ENCODE measurements around the gene METTL2A.
"Not testable (repeated sequence)": the region's sequence is repeated elsewhere in the genome, so short reads cannot be mapped to it uniquely, and the experiment has no call there.

The METTL2A gene

DNA sequence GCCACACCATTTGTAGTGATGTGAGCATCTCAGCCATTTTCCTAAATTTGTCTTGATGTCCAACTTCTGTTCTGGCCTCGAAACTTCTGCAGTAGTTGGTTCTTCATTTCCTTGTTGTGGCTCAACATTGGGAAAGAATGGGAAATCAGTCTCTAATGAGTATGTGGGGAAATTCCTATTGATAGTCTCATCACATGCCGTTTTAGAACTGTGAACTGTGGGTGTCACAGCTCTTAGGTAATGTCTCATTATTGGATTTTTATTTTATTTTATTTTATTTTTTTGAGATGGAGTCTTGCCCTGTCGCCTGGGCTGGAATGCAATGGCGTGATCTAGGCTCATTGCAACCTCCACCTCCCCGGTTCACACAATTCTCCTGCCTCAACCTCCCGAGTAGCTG, 17.5 kb downstream of the METTL2A start:
- H3K9ac ChIP-seq (ENCODE audit: low read depth in 1 of 2, low read length in 2 of 2); H3K4me1 ChIP-seq (ENCODE audit: control insufficient read depth in 1 of 2, insufficient read depth in 2 of 2, low read length in 2 of 2); H3K4me3 ChIP-seq (ENCODE audit: low read depth in 1 of 2, low read length in 2 of 2); H3K27me3 ChIP-seq (ENCODE audit: control insufficient read depth in 1 of 2, insufficient read depth in 2 of 2, low read length in 2 of 2); H3K9me3 ChIP-seq (ENCODE audit: control insufficient read depth in 1 of 2, low read length in 2 of 2); H3K27ac ChIP-seq (ENCODE audit: low read depth, low read length): not testable (repeated sequence)
- peaks cover 4 to 32% of the 10 kb centered on the region in 2 donors for H3K36me3 ChIP-seq (ENCODE audit: control insufficient read depth in 1 of 2, insufficient read depth in 2 of 2, low read length in 2 of 2)

DNA sequence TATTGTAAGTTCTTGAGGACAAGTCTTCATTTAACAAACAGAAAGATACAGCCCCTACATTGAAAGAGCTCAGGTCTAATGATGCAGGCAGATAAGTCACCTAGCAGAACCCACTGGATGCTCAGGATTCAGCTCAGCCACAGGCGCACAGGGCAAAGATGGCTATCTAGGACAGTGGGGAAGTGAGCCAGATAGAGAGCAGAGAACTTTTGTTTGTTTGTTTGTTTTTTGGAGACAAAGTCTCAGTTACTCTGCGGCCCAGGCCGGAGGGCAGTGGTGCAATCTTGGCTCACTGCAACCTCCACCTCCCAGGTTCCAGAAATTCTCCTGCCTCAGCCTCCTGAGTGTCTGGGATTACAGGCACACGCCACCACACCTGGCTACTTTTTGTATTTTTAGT, 20.4 kb downstream of the METTL2A start:
- H3K4me1 ChIP-seq (ENCODE audit: control insufficient read depth in 1 of 2, insufficient read depth in 2 of 2, low read length in 2 of 2): no peaks in the 10 kb centered on the region
- no peaks in the 10 kb centered on the region for H3K9me3 ChIP-seq (ENCODE audit: control insufficient read depth in 1 of 2, low read length in 2 of 2)
- H3K36me3 ChIP-seq (ENCODE audit: control insufficient read depth in 1 of 2, insufficient read depth in 2 of 2, low read length in 2 of 2): peaks cover 4 to 45% of the 10 kb centered on the region in 2 donors
- no peaks in the 10 kb centered on the region for H3K27me3 ChIP-seq (ENCODE audit: control insufficient read depth in 1 of 2, insufficient read depth in 2 of 2, low read length in 2 of 2)
- H3K27ac ChIP-seq (ENCODE audit: low read depth, low read length): no peak overlapping the region
- H3K9ac ChIP-seq (ENCODE audit: low read depth in 1 of 2, low read length in 2 of 2): no peak overlapping the region
- H3K4me3 ChIP-seq (ENCODE audit: low read depth in 1 of 2, low read length in 2 of 2): no peak overlapping the region

DNA sequence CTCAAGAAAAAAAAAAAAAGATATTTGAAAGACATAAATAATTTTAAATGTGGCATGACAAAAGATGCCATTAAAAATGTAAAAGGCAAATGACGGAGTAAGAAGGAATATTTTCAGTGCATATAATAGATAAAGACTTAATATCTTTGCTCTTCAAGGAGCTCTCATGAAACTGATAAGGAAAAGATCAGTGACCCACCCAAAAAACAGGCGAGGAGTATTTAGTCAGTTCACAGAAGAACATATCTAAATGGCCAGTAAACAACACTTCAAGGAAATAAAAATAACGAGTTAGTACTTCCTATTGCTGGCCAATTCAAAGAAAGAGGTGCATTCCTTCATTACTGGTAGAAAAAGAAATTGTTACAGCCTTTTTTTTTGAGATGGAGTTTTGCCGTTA, 22.1 kb downstream of the METTL2A start:
- peaks cover 4 to 38% of the 10 kb centered on the region in 2 donors for H3K36me3 ChIP-seq (ENCODE audit: control insufficient read depth in 1 of 2, insufficient read depth in 2 of 2, low read length in 2 of 2)
- not testable (repeated sequence) for H3K9ac ChIP-seq (ENCODE audit: low read depth in 1 of 2, low read length in 2 of 2); H3K27ac ChIP-seq (ENCODE audit: low read depth, low read length)

DNA sequence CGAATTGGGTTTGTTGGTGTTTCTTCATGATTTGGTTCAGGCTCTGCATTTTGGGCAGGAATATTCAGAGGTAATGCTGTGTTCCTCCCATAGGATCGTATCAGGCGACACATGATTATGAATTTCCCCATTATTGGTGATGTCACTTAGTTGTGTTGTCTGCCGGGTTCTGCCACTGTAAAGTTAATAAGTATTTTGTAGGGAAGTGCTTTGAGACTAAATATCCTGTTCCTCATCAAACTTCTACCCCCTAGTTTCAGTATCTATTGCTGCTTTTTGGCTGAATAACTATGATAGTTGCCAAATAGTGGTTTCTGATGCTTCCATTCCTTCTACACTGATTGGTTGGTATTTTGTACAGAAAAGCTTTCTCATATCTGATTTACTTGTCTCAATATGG, 28.5 kb downstream of the METTL2A start:
- H3K27me3 ChIP-seq (ENCODE audit: control insufficient read depth in 1 of 2, insufficient read depth in 2 of 2, low read length in 2 of 2); H3K9me3 ChIP-seq (ENCODE audit: control insufficient read depth in 1 of 2, low read length in 2 of 2); H3K4me3 ChIP-seq (ENCODE audit: low read depth in 1 of 2, low read length in 2 of 2); H3K9ac ChIP-seq (ENCODE audit: low read depth in 1 of 2, low read length in 2 of 2); H3K27ac ChIP-seq (ENCODE audit: low read depth, low read length); H3K4me1 ChIP-seq (ENCODE audit: control insufficient read depth in 1 of 2, insufficient read depth in 2 of 2, low read length in 2 of 2): not testable (repeated sequence)
- peaks cover 0 to 13% of the 10 kb centered on the region in 2 donors for H3K36me3 ChIP-seq (ENCODE audit: control insufficient read depth in 1 of 2, insufficient read depth in 2 of 2, low read length in 2 of 2)

More for the DNA sequence above, 22.1 kb downstream of the METTL2A start:
- H3K4me1 ChIP-seq (ENCODE audit: control insufficient read depth in 1 of 2, insufficient read depth in 2 of 2, low read length in 2 of 2); H3K9me3 ChIP-seq (ENCODE audit: control insufficient read depth in 1 of 2, low read length in 2 of 2); H3K27me3 ChIP-seq (ENCODE audit: control insufficient read depth in 1 of 2, insufficient read depth in 2 of 2, low read length in 2 of 2); H3K4me3 ChIP-seq (ENCODE audit: low read depth in 1 of 2, low read length in 2 of 2): not testable (repeated sequence)

DNA sequence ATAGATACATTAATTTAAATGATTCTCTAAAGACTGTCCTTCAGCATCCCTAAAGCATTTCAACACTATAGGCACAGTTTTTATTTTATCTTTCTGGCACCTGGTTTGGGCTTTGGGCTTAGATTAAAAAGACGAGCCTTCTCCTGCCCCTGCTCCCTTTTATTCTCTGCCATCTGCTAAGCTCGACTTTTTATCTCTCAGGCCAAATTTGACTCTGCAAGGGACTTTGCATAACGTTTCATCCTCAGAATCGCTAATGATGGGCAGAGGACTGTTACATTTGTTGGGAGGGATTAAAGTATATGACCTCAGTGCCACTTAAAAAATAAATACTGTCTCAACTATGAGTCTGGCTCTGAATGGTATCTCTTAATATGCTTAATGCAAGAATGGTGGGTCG, 29.3 kb downstream of the METTL2A start:
- not testable (repeated sequence) for H3K27ac ChIP-seq (ENCODE audit: low read depth, low read length); H3K27me3 ChIP-seq (ENCODE audit: control insufficient read depth in 1 of 2, insufficient read depth in 2 of 2, low read length in 2 of 2); H3K4me1 ChIP-seq (ENCODE audit: control insufficient read depth in 1 of 2, insufficient read depth in 2 of 2, low read length in 2 of 2); H3K4me3 ChIP-seq (ENCODE audit: low read depth in 1 of 2, low read length in 2 of 2); H3K36me3 ChIP-seq (ENCODE audit: control insufficient read depth in 1 of 2, insufficient read depth in 2 of 2, low read length in 2 of 2); H3K9ac ChIP-seq (ENCODE audit: low read depth in 1 of 2, low read length in 2 of 2); H3K9me3 ChIP-seq (ENCODE audit: control insufficient read depth in 1 of 2, low read length in 2 of 2)

DNA sequence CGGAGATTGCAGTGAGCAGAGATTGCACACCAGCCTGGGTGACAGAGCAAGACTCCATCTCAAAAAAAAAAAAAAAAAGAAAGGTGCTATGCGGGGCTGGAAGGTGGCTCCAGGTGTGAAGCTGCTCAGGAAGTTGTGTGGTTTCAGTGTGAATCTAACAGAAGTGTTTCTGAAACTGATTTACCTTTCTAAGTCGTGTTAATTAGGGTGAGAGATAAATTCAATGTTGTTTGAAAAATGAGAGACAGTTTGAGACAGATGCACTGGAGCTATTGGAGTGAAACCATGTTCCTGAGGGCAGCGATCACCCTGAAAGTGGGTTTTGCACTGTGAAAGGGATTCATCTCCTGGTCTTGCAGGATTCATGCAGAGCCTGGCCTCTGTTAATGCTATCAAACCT, 30.0 kb downstream of the METTL2A start:
- not testable (repeated sequence) for H3K4me3 ChIP-seq (ENCODE audit: low read depth in 1 of 2, low read length in 2 of 2); H3K27me3 ChIP-seq (ENCODE audit: control insufficient read depth in 1 of 2, insufficient read depth in 2 of 2, low read length in 2 of 2); H3K36me3 ChIP-seq (ENCODE audit: control insufficient read depth in 1 of 2, insufficient read depth in 2 of 2, low read length in 2 of 2); H3K4me1 ChIP-seq (ENCODE audit: control insufficient read depth in 1 of 2, insufficient read depth in 2 of 2, low read length in 2 of 2); H3K27ac ChIP-seq (ENCODE audit: low read depth, low read length); H3K9me3 ChIP-seq (ENCODE audit: control insufficient read depth in 1 of 2, low read length in 2 of 2); H3K9ac ChIP-seq (ENCODE audit: low read depth in 1 of 2, low read length in 2 of 2)

DNA sequence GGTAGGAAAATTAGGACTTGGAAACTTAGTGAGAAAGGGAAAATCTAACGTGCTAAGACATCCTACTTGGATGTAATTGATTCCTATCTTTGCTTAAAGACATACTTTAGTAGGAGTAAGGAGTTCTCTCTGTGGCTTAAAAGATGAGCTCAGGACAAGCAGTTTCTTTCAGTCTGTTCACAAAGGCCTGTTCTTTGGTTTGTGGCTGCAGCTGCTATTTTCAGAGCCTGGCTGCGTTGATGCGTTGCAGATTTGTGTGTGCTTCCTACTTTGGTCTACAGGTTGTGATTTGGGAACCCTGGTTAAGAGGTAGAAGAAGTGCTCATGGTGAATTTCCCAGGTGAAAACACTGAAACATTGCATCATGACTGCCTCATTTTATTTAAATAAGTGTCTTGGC, 30.4 kb downstream of the METTL2A start:
- not testable (repeated sequence) for H3K4me3 ChIP-seq (ENCODE audit: low read depth in 1 of 2, low read length in 2 of 2); H3K9me3 ChIP-seq (ENCODE audit: control insufficient read depth in 1 of 2, low read length in 2 of 2); H3K36me3 ChIP-seq (ENCODE audit: control insufficient read depth in 1 of 2, insufficient read depth in 2 of 2, low read length in 2 of 2); H3K27me3 ChIP-seq (ENCODE audit: control insufficient read depth in 1 of 2, insufficient read depth in 2 of 2, low read length in 2 of 2); H3K4me1 ChIP-seq (ENCODE audit: control insufficient read depth in 1 of 2, insufficient read depth in 2 of 2, low read length in 2 of 2); H3K9ac ChIP-seq (ENCODE audit: low read depth in 1 of 2, low read length in 2 of 2); H3K27ac ChIP-seq (ENCODE audit: low read depth, low read length)

DNA sequence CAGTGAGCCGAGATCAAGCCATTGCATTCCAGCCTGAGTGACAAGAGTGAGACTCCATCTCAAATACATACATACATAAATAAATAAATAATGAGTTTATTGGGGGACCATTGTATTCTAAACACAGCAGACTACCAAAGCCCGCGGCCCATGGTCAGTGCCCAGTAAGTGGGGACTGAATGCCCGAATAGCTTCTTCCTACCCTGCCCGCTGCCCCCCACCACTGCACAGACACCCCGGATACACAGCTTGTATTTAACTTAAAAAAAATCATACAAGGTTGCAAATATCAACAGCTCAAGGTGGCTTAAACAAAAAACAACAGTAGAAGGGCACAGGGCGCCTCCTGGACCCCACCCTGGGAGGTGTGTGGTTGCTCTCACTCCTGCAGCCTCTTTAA, 32.3 kb downstream of the METTL2A start:
- H3K9me3 ChIP-seq (ENCODE audit: control insufficient read depth in 1 of 2, low read length in 2 of 2): no peaks in the 10 kb centered on the region
- no peaks in the 10 kb centered on the region for H3K27me3 ChIP-seq (ENCODE audit: control insufficient read depth in 1 of 2, insufficient read depth in 2 of 2, low read length in 2 of 2)
- H3K36me3 ChIP-seq (ENCODE audit: control insufficient read depth in 1 of 2, insufficient read depth in 2 of 2, low read length in 2 of 2): no peaks in the 10 kb centered on the region
- H3K27ac ChIP-seq (ENCODE audit: low read depth, low read length): no peak overlapping the region
- no peaks in the 10 kb centered on the region for H3K4me1 ChIP-seq (ENCODE audit: control insufficient read depth in 1 of 2, insufficient read depth in 2 of 2, low read length in 2 of 2)
- no peak overlapping the region for H3K4me3 ChIP-seq (ENCODE audit: low read depth in 1 of 2, low read length in 2 of 2)
- no peak overlapping the region for H3K9ac ChIP-seq (ENCODE audit: low read depth in 1 of 2, low read length in 2 of 2)

DNA sequence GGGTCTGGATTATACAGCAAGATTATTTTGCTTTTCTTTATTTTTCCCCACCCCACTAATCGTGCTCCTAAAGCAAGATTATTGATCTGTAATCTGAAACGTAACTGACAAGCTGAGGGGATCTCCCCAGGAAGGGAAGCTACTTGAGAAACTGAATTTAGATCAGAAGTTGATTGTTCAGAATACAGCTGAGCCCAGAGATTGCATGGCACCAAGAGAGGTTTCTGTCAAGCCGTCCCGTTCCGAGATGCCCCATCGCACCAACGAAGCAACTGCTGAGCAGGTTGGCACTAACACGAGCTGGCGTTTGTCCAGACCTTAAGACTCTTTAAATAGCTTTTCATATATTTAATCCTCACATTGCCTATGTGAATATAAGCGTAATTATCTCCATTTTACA, 34.8 kb downstream of the METTL2A start:
- not testable (repeated sequence) for H3K36me3 ChIP-seq (ENCODE audit: control insufficient read depth in 1 of 2, insufficient read depth in 2 of 2, low read length in 2 of 2); H3K9ac ChIP-seq (ENCODE audit: low read depth in 1 of 2, low read length in 2 of 2); H3K27me3 ChIP-seq (ENCODE audit: control insufficient read depth in 1 of 2, insufficient read depth in 2 of 2, low read length in 2 of 2); H3K4me3 ChIP-seq (ENCODE audit: low read depth in 1 of 2, low read length in 2 of 2); H3K27ac ChIP-seq (ENCODE audit: low read depth, low read length); H3K4me1 ChIP-seq (ENCODE audit: control insufficient read depth in 1 of 2, insufficient read depth in 2 of 2, low read length in 2 of 2); H3K9me3 ChIP-seq (ENCODE audit: control insufficient read depth in 1 of 2, low read length in 2 of 2)

DNA sequence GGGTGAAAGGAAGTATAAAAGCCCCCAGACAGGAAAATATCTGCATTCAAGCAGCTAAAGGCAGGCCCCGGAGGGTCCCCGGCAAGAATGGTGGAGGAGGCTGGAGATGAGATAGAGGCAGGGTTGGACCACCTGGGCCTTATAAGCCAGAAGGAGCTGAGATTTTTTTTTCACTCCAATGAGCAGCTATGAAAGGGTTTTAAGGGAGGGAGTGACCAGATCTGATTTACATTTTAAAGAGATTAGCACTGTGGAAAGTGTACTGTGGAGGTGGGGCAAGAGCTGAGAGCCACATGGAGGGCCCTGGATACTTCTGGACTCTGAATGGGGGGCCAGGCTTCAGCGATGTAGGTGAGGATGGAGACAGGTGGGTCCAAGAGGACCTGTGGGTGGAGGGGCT, 40.7 kb downstream of the METTL2A start:
- not testable (repeated sequence) for H3K27me3 ChIP-seq (ENCODE audit: control insufficient read depth in 1 of 2, insufficient read depth in 2 of 2, low read length in 2 of 2); H3K9ac ChIP-seq (ENCODE audit: low read depth in 1 of 2, low read length in 2 of 2); H3K4me3 ChIP-seq (ENCODE audit: low read depth in 1 of 2, low read length in 2 of 2); H3K4me1 ChIP-seq (ENCODE audit: control insufficient read depth in 1 of 2, insufficient read depth in 2 of 2, low read length in 2 of 2); H3K27ac ChIP-seq (ENCODE audit: low read depth, low read length); H3K9me3 ChIP-seq (ENCODE audit: control insufficient read depth in 1 of 2, low read length in 2 of 2); H3K36me3 ChIP-seq (ENCODE audit: control insufficient read depth in 1 of 2, insufficient read depth in 2 of 2, low read length in 2 of 2)

DNA sequence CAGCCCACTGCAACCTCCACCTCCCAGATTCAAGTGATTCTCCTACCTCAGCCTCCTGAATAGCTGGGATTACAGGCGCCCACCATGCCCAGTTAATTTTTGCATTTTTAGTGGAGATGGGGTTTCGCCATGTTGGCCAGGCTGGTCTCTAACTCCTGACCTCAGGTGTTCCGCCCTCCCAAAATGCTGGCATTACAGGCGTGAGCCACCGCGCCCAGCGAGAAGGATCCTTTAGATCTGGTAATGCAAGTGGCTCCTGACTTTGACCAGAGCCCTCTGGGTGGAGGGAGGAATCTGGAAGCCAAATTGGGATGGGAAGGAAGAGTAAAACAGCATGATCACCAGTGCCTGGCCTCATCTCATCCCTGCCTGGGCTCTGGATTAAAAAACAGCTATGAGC, 41.6 kb downstream of the METTL2A start:
- not testable (repeated sequence) for H3K9ac ChIP-seq (ENCODE audit: low read depth in 1 of 2, low read length in 2 of 2); H3K27me3 ChIP-seq (ENCODE audit: control insufficient read depth in 1 of 2, insufficient read depth in 2 of 2, low read length in 2 of 2); H3K27ac ChIP-seq (ENCODE audit: low read depth, low read length); H3K36me3 ChIP-seq (ENCODE audit: control insufficient read depth in 1 of 2, insufficient read depth in 2 of 2, low read length in 2 of 2); H3K4me1 ChIP-seq (ENCODE audit: control insufficient read depth in 1 of 2, insufficient read depth in 2 of 2, low read length in 2 of 2); H3K4me3 ChIP-seq (ENCODE audit: low read depth in 1 of 2, low read length in 2 of 2); H3K9me3 ChIP-seq (ENCODE audit: control insufficient read depth in 1 of 2, low read length in 2 of 2)
